NCI-H82 treated with DMSO at 0.1 percent for 48 hours (cell line): ENCODE data around the gene KRTAP16-1.

ENCODE experiments used
- DNase-seq: peaks from one replicate; lab custom pipeline; 2025; ENCODE audit not compliant: unreplicated experiment; lab: John Stamatoyannopoulos, UW

KRTAP16-1 gene

GRCh38 chr17:41329279-41329948, 20.3 kb upstream of the KRTAP16-1 start:
- no peak for DNase-seq

- no peak for DNase-seq
These were observed 19.1 kb upstream of the KRTAP16-1 start for GRCh38 chr17:41328207-41328606.

GRCh38 chr17:41327411-41328120, 18.5 kb upstream of the KRTAP16-1 start:
- no peak for DNase-seq

DNA sequence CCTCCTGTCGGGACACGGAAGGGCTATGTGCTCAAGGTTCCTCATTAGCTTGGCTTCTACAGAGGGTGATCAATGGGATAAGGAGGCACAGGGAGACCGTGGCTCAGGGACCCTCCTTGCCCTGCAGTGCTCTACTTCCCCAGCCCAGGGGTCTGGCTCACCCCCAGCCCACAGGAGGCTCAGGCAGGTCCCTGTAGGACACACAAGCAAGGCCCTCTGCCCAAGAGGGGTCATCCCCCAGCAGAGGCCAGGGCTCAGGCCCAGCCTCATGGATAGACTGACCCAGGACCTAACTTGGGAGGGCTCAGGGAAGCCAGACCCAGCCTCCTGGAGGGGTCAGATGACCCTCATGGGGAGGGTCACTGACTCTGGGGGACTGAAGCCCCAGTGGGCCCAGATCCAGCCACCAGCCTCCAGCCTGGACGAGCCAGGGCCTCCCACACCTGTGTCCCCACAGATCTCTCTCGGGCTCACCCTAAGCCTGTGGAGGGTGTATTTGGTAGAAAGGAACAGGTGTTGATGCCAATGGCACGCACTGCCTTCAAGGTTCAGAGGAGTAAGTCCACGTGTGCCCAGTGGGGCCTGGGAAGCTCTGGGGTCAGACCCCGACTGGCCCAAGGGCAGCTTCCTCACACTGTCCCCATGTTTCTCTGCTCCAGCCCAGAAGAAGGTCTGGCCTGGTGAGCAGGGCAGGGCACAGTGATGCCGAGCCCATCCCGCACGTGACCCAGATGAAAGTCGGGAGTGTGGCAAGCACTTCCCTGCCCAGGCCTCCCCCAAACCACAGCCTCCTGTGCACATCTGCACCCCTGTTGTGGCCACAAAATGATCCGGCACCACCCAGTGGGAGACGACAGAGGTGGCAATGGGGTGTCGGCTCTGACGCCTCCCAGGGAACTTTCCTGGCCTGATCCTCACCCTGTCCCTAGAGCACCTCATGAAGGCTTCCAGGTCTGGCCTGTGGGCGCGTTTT, 17.4 kb upstream of the KRTAP16-1 start:
- DNase-seq, result no peak

GRCh38 chr17:41325611-41326010, 16.5 kb upstream of the KRTAP16-1 start:
- no peak for DNase-seq

DNA sequence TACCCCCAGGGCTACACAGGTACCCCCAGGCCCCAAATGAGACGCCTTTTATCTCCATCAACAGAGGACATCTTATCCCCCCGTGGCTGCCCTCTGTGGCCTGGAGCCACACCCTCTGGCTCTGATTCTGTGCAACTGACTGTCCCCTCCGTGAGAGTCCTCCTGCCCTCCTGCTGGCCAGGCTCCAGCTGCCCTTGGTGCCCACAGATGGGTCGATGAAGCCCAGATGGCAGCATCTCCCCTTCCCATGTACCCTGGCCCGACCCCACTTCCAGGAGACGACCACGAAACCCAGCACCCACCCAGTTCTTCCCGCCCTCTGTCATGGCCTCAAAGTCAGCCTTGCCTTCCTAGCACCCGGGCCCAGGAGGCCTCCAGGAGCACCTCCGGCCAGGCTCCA, 16.0 kb upstream of the KRTAP16-1 start:
- no peak for DNase-seq

DNA sequence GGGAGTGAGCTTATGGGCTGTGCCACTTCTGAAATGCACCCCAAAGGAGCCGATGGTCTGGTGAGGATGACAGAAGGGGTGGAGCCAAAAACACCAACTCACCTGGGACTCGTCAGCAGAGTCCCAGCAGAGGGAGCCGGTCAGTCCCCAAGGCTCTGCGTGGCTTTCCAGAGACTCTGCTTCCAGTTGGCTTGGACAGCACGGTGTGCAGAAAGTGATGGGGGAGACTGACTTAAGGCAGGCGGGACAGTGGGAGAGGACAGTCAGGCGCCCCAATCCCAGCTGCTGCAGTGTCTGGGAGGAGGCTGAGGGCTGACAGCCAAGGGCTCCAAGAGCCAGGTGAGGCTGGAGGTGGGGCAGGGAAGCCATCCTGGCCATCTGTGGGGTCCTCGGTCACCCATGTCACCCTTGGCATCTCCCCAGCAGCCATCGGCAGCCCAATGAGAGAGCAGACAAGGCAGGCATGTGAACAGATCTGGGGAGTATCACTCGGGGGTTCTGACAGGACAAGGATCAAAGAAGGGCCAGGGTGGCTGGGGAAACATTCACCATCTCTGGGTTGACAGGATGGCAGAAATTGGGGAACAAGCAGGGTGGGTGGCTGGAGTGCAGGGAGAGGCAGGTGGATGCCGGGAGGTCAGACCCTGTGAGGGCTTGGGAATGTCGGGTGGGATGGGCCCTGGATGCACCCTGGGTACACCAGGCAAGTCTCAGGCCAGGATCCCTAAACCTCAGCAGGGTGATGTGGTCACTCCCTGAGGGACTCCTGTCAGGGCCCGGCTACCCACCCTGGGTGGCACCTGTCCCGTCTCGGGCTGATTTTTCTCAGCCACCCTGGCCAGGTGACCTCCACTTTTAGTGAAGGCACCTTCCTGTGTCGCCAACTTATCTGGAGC, 15.3 kb upstream of the KRTAP16-1 start:
- no peak for DNase-seq

DNA sequence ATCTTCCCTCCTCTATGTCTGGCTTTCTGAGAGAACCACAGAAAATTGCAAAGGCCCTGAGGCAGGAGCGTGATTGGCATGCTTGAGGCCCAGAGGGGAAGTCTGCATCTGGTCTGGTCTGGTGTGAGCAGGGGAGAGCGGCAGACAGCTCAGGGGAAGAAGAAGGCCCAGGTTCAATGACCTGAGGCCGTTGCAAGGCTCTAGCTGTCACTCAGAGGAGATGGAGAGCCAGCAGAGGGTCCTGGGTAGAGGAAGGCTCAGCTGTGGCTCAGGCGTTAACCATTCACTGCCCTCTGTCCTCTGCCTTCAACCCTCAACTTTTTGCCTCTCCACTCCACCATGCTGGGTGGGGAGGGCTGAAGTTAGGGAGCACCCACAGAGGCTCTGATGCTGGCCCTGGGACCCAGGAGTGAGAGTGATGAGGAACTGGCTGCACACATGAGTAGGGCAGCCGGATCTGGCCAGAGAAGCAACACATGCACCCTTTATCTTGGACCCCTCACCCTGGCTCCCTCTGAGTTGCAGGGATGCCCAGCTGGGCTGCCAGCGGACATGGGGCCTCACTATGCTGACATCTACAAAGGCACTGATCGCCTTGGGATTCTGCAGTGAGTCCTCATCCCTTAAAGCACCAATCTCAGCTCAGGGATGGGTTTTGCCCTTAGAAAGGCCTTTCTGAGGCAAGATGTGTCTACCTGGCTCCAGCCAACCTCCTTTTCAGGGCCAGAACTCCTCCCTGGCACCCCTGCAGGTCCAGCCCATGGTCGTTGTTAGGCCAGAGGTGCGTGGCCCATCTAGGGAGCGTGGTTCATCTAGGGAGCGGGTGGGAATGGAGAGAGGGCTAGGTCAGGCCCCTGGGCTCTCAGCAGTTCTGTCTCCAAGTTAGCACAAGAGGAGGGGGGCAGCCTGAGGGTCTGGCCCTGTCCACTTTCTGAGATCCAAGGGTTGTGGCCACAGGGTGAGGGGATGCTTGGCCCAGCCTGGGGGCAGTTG, 14.1 kb upstream of the KRTAP16-1 start:
- DNase-seq, result no peak

DNA sequence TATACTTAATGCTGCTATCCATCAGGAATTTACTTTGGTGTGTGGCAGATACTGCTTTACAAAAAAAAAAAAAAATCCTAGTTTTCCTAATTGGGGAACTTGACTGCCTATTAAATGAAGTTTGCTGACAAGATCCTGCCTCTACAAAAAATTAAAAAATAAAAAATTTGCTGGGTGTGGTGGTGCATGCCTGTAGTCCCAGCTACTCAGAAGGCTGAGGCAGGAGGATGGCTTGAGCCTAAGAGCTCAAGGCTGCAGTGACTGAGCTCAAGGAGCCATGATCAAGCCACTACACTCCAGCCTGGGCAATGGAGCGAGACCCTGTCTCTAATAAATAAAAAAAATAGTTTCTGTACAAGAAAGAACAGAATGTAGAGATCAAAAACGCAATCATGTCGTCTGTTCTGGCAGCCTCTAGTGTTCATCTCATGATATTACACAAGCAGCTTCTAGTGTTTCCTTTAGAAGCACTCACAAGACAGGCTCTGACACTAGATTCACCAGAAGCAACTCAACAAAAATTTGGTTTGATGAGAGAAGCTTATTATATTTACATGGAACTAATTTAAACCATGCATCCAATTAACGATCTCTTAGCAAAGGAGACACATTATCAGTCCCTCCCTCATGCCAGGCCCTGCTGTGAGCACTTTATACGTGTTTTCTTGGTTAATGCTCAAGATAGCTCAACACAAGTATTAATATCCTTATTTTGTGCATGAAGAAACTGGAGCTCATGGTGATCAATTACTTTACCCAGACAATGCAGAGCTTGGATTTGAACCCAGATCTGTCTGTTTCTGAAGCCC, 13.2 kb upstream of the KRTAP16-1 start:
- DNase-seq, result no peak

- DNase-seq, result no peak
These were observed 9.1 kb upstream of the KRTAP16-1 start for GRCh38 chr17:41318231-41318630.

GRCh38 chr17:41315814-41316445, 6.8 kb upstream of the KRTAP16-1 start:
- DNase-seq, result no peak

DNA sequence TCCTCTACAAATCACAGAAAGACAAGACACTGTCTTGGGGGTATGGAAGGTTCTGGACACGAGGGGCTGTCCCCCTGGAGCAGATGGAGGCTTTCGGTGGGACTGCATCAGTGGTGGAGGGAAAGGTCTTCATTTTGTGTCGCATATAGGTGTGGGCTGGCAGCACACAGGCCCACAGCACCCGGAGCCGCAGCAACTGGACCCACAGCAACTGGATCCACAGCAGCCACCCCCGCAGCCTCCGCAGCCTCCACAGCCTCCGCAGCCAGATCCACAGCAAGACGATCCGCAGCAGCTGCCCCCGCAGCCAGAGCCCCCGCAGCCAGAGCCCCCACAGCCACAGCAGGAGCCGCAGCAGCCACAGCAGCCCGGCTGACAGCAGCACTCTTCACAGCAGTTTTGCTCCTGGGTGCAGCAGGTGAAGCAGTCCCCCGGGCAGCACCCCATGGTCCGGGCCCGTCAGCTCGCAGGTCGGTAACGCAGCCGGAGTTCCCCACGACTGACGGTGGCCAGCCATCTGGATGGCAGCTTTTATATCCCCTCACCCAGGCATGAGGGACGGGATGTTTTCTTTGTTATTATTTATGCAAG, 6.2 kb upstream of the KRTAP16-1 start, which contains the start of gene KRTAP17-1:
Gene KRTAP17-1 (minus strand): TSS at position 507 of the 591 bp plus-strand sequence. CDS start 60 bp downstream, at position 447.
- no peak for DNase-seq

- DNase-seq, result no peak
These were observed 2.0 kb upstream of the KRTAP16-1 start for GRCh38 chr17:41311111-41311510.

- no peak for DNase-seq
These were observed 725 bp downstream of the KRTAP16-1 start for GRCh38 chr17:41308251-41308917.

GRCh38 chr17:41307647-41308046, 1.5 kb downstream of the KRTAP16-1 start:
- no peak for DNase-seq

GRCh38 chr17:41304091-41304490, 5.0 kb downstream of the KRTAP16-1 start:
- no peak for DNase-seq

GRCh38 chr17:41302981-41303380, 6.1 kb downstream of the KRTAP16-1 start:
- no peak for DNase-seq
